Measurements from ENCODE around the gene TCHH. TPM values are rescaled to one million over a fixed set of nuclear protein-coding genes. Genes with fewer than 3 reads are reported as not detected.

The TCHH gene
- total and polyA plus RNA-seq, 2 donors (not counting 3 experiments of a cell fraction or from before 2014, with no cell fraction given) = not detected

- no peak overlapping the region for H3K4me2 ChIP-seq (ENCODE audit: insufficient read depth, low read length)
- no peaks in the 10 kb centered on the region for H3K27me3 ChIP-seq (ENCODE audit: control insufficient read depth in 2 of 2, insufficient read depth in 2 of 2, low read length in 2 of 2)
- BruUV-seq (replicated peaks) = no TSS peak
- FAIRE-seq (no peak), DNase-seq (ENCODE audit: low read depth, low spot score) (no peak)
- dilution Hi-C loops (cut with MboI; ENCODE audit: extremely low pct_ligation_motif_present, low sequenced_read_pairs) = no loop called here
- ChIA-PET CTCF (interaction anchor here (0.6 to 1.5 kb wide), 3 partner anchors 297 to 316 kb away, joined by 3 to 5 read pairs (median 4); no protein-coding TSS in a partner anchor), POLR2A (no interaction called here)
- H2AFZ ChIP-seq (ENCODE audit: low read depth, low read length) = no peak overlapping the region
- no peaks in the 10 kb centered on the region for H3K79me2 ChIP-seq (ENCODE audit: control insufficient read depth, insufficient read depth, low read length)
- intact Hi-C loops (cut with micrococcal nuclease) = no loop called here
- TF ChIP-seq, protein P1, sequence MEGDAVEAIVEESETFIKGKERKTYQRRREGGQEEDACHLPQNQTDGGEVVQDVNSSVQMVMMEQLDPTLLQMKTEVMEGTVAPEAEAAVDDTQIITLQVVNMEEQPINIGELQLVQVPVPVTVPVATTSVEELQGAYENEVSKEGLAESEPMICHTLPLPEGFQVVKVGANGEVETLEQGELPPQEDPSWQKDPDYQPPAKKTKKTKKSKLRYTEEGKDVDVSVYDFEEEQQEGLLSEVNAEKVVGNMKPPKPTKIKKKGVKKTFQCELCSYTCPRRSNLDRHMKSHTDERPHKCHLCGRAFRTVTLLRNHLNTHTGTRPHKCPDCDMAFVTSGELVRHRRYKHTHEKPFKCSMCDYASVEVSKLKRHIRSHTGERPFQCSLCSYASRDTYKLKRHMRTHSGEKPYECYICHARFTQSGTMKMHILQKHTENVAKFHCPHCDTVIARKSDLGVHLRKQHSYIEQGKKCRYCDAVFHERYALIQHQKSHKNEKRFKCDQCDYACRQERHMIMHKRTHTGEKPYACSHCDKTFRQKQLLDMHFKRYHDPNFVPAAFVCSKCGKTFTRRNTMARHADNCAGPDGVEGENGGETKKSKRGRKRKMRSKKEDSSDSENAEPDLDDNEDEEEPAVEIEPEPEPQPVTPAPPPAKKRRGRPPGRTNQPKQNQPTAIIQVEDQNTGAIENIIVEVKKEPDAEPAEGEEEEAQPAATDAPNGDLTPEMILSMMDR (IDR thresholded peaks at IDR 0.05; ENCODE audit: extremely low read depth in 1 of 2, insufficient read depth in 1 of 2, low read depth in 1 of 2, low read length in 2 of 2) = no peak
- no peak for TF ChIP-seq POLR2AphosphoS5 (IDR thresholded peaks at IDR 0.05; ENCODE audit: insufficient read depth, low read depth, low read length)
- no peak for TF ChIP-seq MAX (IDR thresholded peaks at IDR 0.05; ENCODE audit: insufficient read depth, insufficient read length)
- no peak for TF ChIP-seq JUN (IDR thresholded peaks at IDR 0.05; ENCODE audit: borderline replicate concordance, insufficient read depth, insufficient read length, low read depth)
- TF ChIP-seq FOS (IDR thresholded peaks at IDR 0.05; ENCODE audit: borderline replicate concordance, insufficient read depth, low read length) = no peak
- no peak for TF ChIP-seq POLR2A (IDR thresholded peaks at IDR 0.05; ENCODE audit: low read depth, low read length)
- TF ChIP-seq MYC (IDR thresholded peaks at IDR 0.05; ENCODE audit: low read depth, low read length) = no peak
- TF ChIP-seq GATA2 (IDR thresholded peaks at IDR 0.05; ENCODE audit: insufficient read depth, insufficient read length, low read depth, low read length) = no peak
- no peak for TF ChIP-seq EZH2 (IDR thresholded peaks at IDR 0.05; ENCODE audit: borderline replicate concordance, low read depth, low read length, severe bottlenecking)
- H3K4me1 ChIP-seq (ENCODE audit: control insufficient read depth, extremely low read depth, insufficient read depth, low read length) = no peaks in the 10 kb centered on the region
- H3K4me3 ChIP-seq (replicated peaks in 1 of 3; ENCODE audit: insufficient read depth in 1 of 3, low read depth in 1 of 3, low read length in 3 of 3) = no peak overlapping the region
- H3K27ac ChIP-seq (ENCODE audit: insufficient read depth, low read depth, low read length) = no peak overlapping the region
- no peaks in the 10 kb centered on the region for H4K20me1 ChIP-seq (replicated peaks; ENCODE audit: control insufficient read depth, extremely low read depth, insufficient read depth, low read length)
- H3K9me1 ChIP-seq (replicated peaks; ENCODE audit: control insufficient read depth, extremely low read depth, insufficient read depth, low read length) = no peaks in the 10 kb centered on the region
- no peaks in the 10 kb centered on the region for H3K9me3 ChIP-seq (replicated peaks; ENCODE audit: control insufficient read depth, insufficient read depth, low read length)
- no peak overlapping the region for H3K9ac ChIP-seq (replicated peaks; ENCODE audit: extremely low read depth, insufficient read depth, low read length)
- no peaks in the 10 kb centered on the region for H3K36me3 ChIP-seq (ENCODE audit: control insufficient read depth in 2 of 2, extremely low read depth in 1 of 2, insufficient read depth in 2 of 2, low read length in 2 of 2)
Measured at GRCh38 chr1:152143150-152143887, 28.1 kb upstream of the TCHH start.
